GM12873 (cell line): ENCODE measurements around the gene DEPDC1B.

Source experiments
- CTCF ChIP-seq: IDR thresholded peaks from 2 replicates; pipeline ENCODE4 v1.5.1; 2012; ENCODE audit warnings: low read depth, mild to moderate bottlenecking, moderate library complexity, low read length, control low read depth; ENCODE audit not compliant: insufficient read depth; ENCODE audit errors: missing control alignments

The DEPDC1B gene

DNA sequence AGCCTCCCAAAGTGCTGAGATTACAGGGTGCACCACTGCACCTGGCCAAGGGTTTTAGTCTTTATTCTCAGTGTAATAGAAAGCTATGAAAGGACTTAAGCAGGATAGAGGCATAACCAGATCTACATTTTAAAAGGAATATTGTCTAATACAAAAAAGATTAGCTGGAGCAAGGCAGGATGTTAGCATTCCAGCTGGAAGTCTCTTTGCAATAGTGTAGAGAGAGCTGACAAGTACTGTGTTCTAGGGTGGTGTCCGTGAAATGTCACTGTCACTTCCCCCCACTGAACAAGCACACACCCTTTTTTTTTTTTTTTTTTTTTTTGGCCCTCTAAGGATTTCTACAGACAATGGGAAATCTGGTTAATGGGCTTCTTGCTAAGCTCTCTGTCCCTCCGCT lies 24.2 kb upstream of the DEPDC1B start:
- TF ChIP-seq CTCF: no peak

DNA sequence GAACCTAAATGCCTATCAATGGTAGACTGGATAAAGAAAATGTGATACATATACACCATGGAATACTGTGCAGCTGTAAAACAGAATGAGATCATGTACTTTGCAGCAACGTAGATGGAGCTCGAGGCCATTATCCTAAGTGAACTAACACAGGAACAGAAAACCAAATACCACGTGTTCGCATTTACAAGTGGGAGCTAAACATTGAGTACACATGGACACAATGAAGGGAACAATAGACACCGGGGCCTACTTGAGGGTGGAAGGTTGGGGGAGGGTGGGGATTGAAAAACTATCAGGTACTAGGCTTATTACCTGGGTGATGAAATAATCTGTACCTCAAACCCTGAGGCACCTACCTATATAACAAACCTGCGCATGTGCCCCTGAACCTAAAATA lies 22.4 kb upstream of the DEPDC1B start:
- no peak for TF ChIP-seq CTCF

DNA sequence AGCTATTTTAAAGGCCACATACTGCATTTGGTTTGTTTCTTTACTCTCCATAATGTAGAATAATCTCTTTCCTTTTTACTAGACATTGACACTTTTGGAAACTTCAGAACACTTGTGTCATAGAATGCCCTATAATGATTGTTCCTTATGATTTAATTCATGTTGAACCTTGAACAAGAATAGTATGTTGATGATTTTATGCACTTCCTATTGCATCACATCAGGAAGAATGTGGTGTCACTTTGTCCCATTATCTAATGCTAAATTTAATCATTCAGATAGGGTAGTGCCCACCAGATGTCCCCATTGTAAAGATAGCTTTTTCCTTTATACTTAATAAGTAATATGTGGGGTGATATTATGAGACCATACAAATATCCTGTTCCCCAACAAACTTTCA lies 19.4 kb upstream of the DEPDC1B start:
- TF ChIP-seq CTCF: no peak

- no peak for TF ChIP-seq CTCF
Observed at GRCh38 chr5:60718166-60718892, 18.4 kb upstream of the DEPDC1B start.

DNA sequence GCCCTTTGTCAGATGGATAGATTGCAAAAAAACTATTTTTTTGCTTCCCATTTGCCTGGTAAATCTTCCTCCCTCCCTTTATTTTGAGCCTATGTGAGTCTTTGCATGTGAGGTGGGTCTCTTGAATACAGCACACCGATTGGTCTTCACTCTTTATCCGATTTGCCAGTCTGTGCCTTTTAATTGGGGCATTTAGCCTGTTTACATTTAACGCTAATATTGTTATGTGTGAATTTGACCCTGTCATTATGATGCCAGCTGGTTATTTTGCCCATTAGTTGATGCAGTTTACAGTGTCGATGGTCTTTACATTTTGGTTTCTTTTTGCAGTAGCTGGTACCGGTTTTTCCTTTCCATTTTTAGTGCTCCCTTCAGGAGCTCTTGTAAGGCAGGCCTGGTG lies 13.0 kb upstream of the DEPDC1B start:
- no peak for TF ChIP-seq CTCF

DNA sequence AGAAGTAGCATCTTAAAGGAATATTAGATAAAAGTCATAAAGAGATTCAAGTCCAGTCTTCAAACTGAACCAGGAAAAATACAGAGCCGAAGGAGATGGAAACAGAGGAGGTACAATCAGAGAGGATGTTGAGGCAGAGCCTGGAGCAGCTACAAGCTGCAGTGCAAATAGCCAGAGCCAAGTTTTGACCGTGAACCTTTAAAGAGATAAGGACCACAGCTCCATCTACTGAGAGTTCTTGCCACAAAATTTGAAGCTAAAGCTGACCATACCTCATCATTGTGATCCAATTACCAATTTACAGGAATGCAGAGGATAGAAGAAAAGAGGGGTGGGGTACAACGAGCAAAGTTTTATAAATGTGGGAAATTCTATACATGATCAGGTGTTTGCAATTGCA lies 10.4 kb upstream of the DEPDC1B start:
- no peak for TF ChIP-seq CTCF

DNA sequence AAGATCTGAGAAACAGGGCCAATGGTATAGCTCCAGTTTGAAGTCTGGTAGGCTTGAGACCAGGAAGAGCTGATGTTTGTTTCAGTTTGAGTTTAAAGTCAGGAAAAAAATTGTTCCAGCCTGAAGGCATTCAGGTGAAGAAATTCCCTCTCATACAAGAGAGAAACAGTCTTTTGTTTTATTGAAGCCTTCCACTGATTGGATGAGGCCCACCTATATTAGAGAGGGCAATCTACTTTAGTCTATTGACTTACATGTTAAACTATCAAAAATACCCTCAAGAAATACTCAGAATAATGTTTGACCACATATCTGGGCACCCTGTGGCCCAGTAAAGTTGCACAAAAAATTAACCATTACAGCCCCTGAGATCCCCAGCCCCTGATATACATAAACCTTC lies 5.2 kb upstream of the DEPDC1B start:
- TF ChIP-seq CTCF: no peak

GRCh38 chr5:60703944-60704343 lies 4.0 kb upstream of the DEPDC1B start:
- no peak for TF ChIP-seq CTCF
